Measurements from ENCODE around the gene PPFIBP2. TPM values are rescaled to one million over a fixed set of nuclear protein-coding genes. Genes with fewer than 3 reads are reported as not detected.

The PPFIBP2 gene
- total RNA-seq, 1 experiment from 2014 or later: 21.5 TPM

DNA sequence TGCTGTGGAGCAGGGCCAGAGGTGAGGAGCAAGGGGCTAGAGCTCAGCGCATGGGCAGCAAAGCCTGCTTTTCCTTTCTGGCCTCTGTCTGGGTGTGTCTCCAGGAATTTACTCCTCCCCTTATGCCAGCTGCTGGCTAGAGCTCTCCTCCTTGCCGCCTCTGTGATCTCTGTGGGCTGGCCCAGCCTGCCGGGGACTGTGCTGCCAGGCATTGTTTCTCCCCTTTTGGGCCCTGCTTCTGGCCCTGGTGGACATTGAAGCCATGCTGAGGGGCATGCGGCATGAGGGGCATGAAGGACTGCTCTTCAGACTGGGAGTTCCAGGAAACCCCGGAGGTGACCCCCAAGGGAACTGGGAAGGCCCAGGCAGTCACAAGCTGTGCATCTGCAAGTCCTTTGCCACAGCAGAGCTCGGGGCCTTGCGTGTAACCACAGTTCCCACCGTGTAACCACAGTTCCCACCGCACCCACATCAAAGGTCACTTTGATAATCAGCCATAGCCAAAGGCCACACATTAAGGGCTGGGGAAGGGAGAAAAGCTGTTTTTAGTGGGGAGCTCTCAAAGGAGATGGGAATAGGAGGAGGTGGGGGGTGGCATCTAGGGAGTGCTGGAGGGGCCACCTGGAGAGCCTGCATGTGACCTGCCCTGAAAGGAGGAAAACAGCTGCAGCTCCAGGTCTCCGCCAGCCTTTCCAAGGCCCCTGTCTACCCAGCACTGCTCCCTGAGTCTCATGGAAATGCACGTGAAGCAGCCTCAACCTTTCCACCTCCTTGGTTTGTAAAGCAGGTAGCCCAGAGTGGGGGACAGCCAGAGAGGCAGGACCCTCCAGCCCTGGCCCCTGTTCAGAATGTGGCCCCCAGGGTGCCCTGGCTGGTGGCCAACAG is 62.3 kb downstream of the PPFIBP2 start:
- H3K27me3 ChIP-seq (ENCODE audit: control insufficient read depth, insufficient read depth, low read length): no peaks in the 10 kb centered on the region
- TF ChIP-seq SIN3A (IDR thresholded peaks at IDR 0.05; ENCODE audit: borderline replicate concordance, insufficient read depth, low read depth, low read length) (no peak), TCF7L2 (IDR thresholded peaks at IDR 0.05; ENCODE audit: low read depth, low read length) (no peak), POLR2AphosphoS5 (IDR thresholded peaks at IDR 0.05; ENCODE audit: low read depth, low read length) (no peak)
- TF ChIP-seq, protein P1, sequence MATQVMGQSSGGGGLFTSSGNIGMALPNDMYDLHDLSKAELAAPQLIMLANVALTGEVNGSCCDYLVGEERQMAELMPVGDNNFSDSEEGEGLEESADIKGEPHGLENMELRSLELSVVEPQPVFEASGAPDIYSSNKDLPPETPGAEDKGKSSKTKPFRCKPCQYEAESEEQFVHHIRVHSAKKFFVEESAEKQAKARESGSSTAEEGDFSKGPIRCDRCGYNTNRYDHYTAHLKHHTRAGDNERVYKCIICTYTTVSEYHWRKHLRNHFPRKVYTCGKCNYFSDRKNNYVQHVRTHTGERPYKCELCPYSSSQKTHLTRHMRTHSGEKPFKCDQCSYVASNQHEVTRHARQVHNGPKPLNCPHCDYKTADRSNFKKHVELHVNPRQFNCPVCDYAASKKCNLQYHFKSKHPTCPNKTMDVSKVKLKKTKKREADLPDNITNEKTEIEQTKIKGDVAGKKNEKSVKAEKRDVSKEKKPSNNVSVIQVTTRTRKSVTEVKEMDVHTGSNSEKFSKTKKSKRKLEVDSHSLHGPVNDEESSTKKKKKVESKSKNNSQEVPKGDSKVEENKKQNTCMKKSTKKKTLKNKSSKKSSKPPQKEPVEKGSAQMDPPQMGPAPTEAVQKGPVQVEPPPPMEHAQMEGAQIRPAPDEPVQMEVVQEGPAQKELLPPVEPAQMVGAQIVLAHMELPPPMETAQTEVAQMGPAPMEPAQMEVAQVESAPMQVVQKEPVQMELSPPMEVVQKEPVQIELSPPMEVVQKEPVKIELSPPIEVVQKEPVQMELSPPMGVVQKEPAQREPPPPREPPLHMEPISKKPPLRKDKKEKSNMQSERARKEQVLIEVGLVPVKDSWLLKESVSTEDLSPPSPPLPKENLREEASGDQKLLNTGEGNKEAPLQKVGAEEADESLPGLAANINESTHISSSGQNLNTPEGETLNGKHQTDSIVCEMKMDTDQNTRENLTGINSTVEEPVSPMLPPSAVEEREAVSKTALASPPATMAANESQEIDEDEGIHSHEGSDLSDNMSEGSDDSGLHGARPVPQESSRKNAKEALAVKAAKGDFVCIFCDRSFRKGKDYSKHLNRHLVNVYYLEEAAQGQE (IDR thresholded peaks at IDR 0.05; ENCODE audit: insufficient read depth in 1 of 2, low read depth in 2 of 2, low read length in 1 of 2): no peak
- TF ChIP-seq, protein P2, sequence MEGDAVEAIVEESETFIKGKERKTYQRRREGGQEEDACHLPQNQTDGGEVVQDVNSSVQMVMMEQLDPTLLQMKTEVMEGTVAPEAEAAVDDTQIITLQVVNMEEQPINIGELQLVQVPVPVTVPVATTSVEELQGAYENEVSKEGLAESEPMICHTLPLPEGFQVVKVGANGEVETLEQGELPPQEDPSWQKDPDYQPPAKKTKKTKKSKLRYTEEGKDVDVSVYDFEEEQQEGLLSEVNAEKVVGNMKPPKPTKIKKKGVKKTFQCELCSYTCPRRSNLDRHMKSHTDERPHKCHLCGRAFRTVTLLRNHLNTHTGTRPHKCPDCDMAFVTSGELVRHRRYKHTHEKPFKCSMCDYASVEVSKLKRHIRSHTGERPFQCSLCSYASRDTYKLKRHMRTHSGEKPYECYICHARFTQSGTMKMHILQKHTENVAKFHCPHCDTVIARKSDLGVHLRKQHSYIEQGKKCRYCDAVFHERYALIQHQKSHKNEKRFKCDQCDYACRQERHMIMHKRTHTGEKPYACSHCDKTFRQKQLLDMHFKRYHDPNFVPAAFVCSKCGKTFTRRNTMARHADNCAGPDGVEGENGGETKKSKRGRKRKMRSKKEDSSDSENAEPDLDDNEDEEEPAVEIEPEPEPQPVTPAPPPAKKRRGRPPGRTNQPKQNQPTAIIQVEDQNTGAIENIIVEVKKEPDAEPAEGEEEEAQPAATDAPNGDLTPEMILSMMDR (IDR thresholded peaks at IDR 0.05): no peak
- DNase-seq (ENCODE audit: low read depth, low spot score): no peak
- no TSS peak for BruUV-seq (replicated peaks)
- peaks cover 8% of the 10 kb centered on the region; the same call in 1 of the 2 replicates for H3K4me1 ChIP-seq (ENCODE audit: control insufficient read depth, insufficient read depth, low read length)
- no peak for ATAC-seq
- H3K4me3 ChIP-seq (ENCODE audit: low read depth in 2 of 2, low read length in 2 of 2): no peak overlapping the region
- POLR2A ChIA-PET: no interaction called here
- in situ Hi-C loops (cut with HindIII; ENCODE audit: low pct_unique_long_range_greater_than_20kb, low sequenced_read_pairs): no loop called here
- no peaks in the 10 kb centered on the region for H3K36me3 ChIP-seq (ENCODE audit: control insufficient read depth, insufficient read depth, low read length)
- CTCF ChIA-PET: interaction anchor here (0.6 kb wide), 1 partner anchor 1222 kb away, joined by 3 read pairs; no protein-coding TSS in a partner anchor
- H3K27ac ChIP-seq (ENCODE audit: low read length): no peak overlapping the region
- H3K9me3 ChIP-seq (ENCODE audit: control insufficient read depth, insufficient read depth, low read depth, low read length): no peaks in the 10 kb centered on the region
- intact Hi-C loops (cut with micrococcal nuclease; ENCODE audit: unreplicated experiment): no loop called here

- no TSS peak for BruUV-seq (replicated peaks)
- CTCF ChIA-PET: interaction anchor here (0.6 kb wide), 1 partner anchor 1222 kb away, joined by 3 read pairs; no protein-coding TSS in a partner anchor
- DNase-seq (ENCODE audit: low read depth, low spot score) (no peak), ATAC-seq (no peak)
- no peak overlapping the region for H3K4me3 ChIP-seq (ENCODE audit: low read depth in 2 of 2, low read length in 2 of 2)
- intact Hi-C loops (cut with micrococcal nuclease; ENCODE audit: unreplicated experiment): no loop called here
- POLR2A ChIA-PET: no interaction called here
- H3K27me3 ChIP-seq (ENCODE audit: control insufficient read depth, insufficient read depth, low read length): no peaks in the 10 kb centered on the region
- peaks cover 8% of the 10 kb centered on the region; the same call in 1 of the 2 replicates for H3K4me1 ChIP-seq (ENCODE audit: control insufficient read depth, insufficient read depth, low read length)
- H3K9me3 ChIP-seq (ENCODE audit: control insufficient read depth, insufficient read depth, low read depth, low read length): no peaks in the 10 kb centered on the region
- TF ChIP-seq SIN3A (IDR thresholded peaks at IDR 0.05; ENCODE audit: borderline replicate concordance, insufficient read depth, low read depth, low read length) (no peak), POLR2AphosphoS5 (IDR thresholded peaks at IDR 0.05; ENCODE audit: low read depth, low read length) (no peak), TCF7L2 (IDR thresholded peaks at IDR 0.05; ENCODE audit: low read depth, low read length) (no peak)
- TF ChIP-seq, protein P1 (IDR thresholded peaks at IDR 0.05; ENCODE audit: insufficient read depth in 1 of 2, low read depth in 2 of 2, low read length in 1 of 2): no peak
- TF ChIP-seq, protein P2 (IDR thresholded peaks at IDR 0.05): no peak
- no peaks in the 10 kb centered on the region for H3K36me3 ChIP-seq (ENCODE audit: control insufficient read depth, insufficient read depth, low read length)
- in situ Hi-C loops (cut with HindIII; ENCODE audit: low pct_unique_long_range_greater_than_20kb, low sequenced_read_pairs): no loop called here
- H3K27ac ChIP-seq (ENCODE audit: low read length): no peak overlapping the region
These were observed 63.0 kb downstream of the PPFIBP2 start for GRCh38 chr11:7576726-7577290.
